IMR-90 (cell line): ENCODE measurements around the gene SIGLEC9. TPM values are rescaled to one million over a fixed set of nuclear protein-coding genes. Genes with fewer than 3 reads are reported as not detected.

Experiments
- ATAC-seq: fragments of 200-7000 bp; cut with Tn5 transposase; 2 replicates; pipeline ENCODE4 v1.9.1; 2020; ENCODE audit warnings: low read depth, mild to moderate bottlenecking, moderate library complexity
- BruUV-seq: library from RNA; stranded (reverse); fragments of 400-500 nt; replicated peaks from 2 replicates; lab custom pipeline; 2021; lab: Mats Ljungman, UMichigan
- CTCF ChIA-PET: fragments of 300-600 bp; formaldehyde crosslinking; extraction: SDS; loops from one replicate; lab custom pipeline; 2021; ENCODE audit warnings: antibody characterized with exemption; lab: Yijun Ruan, JAX
- POLR2A ChIA-PET: fragments of 300-600 bp; sonication (Branson Sonifier 250); formaldehyde crosslinking; loops from one replicate; lab custom pipeline; 2022; ENCODE audit warnings: antibody characterized with exemption; ENCODE audit not compliant: unreplicated experiment; lab: Charles Lee
- DNase-seq: peaks from one replicate; pipeline ENCODE4 v3.0.0; 2013
- H2AFZ ChIP-seq: replicated peaks from 2 replicates; pipeline ENCODE3; 2013; ENCODE audit warnings: low read length, mild to moderate bottlenecking; ENCODE audit not compliant: poor library complexity
- H2AK5ac ChIP-seq: 2 replicates; pipeline ENCODE4 v1.6.1; 2013; ENCODE audit warnings: low read depth, low read length, inconsistent platforms
- H2AK9ac ChIP-seq: replicated peaks from 2 replicates; pipeline ENCODE3; 2013; ENCODE audit warnings: mild to moderate bottlenecking, low read depth, low read length, moderate library complexity; ENCODE audit not compliant: poor library complexity
- H2BK120ac ChIP-seq: 2 replicates; pipeline ENCODE4 v1.6.1; 2013; ENCODE audit warnings: low read depth, low read length, inconsistent platforms
- H2BK15ac ChIP-seq: 3 replicates; pipeline ENCODE4 v1.6.1; 2013; ENCODE audit warnings: low read depth, low read length, inconsistent platforms
- H2BK20ac ChIP-seq: 2 replicates; pipeline ENCODE4 v1.6.1; 2013; ENCODE audit warnings: low read depth, mild to moderate bottlenecking, inconsistent platforms, low read length, moderate library complexity
- H2BK5ac ChIP-seq: 2 replicates; pipeline ENCODE4 v1.6.1; 2013; ENCODE audit warnings: mild to moderate bottlenecking, low read depth, low read length, inconsistent platforms; ENCODE audit not compliant: poor library complexity, severe bottlenecking
- H3K14ac ChIP-seq: replicated peaks from 2 replicates; pipeline ENCODE4 v1.6.1; 2013; ENCODE audit warnings: low read depth, low read length, inconsistent platforms
- H3K18ac ChIP-seq: 2 replicates; pipeline ENCODE4 v1.6.1; 2013; ENCODE audit warnings: low read depth, low read length, control low read depth
- H3K23ac ChIP-seq: 2 replicates; pipeline ENCODE4 v1.6.1; 2013; ENCODE audit warnings: low read depth, low read length, inconsistent platforms
- H3K27ac ChIP-seq: 2 replicates; pipeline ENCODE4 v1.5.1; 2013; ENCODE audit warnings: mild to moderate bottlenecking, control low read depth, low read length; ENCODE audit not compliant: insufficient read depth
- H3K27me3 ChIP-seq: 2 replicates; pipeline ENCODE4 v1.6.1; 2013; ENCODE audit warnings: low read length; ENCODE audit not compliant: control insufficient read depth, insufficient read depth
- H3K36me3 ChIP-seq: 2 replicates; pipeline ENCODE4 v1.6.1; 2013; ENCODE audit warnings: low read length, mixed read lengths; ENCODE audit not compliant: control insufficient read depth, insufficient read depth
- H3K4ac ChIP-seq: 2 replicates; pipeline ENCODE4 v1.6.1; 2013; ENCODE audit warnings: low read depth, low read length, inconsistent platforms
- H3K4me1 ChIP-seq: 2 replicates; pipeline ENCODE4 v1.6.1; 2013; ENCODE audit warnings: low read length, mixed read lengths; ENCODE audit not compliant: control insufficient read depth, insufficient read depth
- H3K4me2 ChIP-seq: 2 replicates; pipeline ENCODE4 v1.6.1; 2013; ENCODE audit warnings: low read depth, mild to moderate bottlenecking, control low read depth, low read length, moderate library complexity
- H3K4me3 ChIP-seq: 2 replicates; pipeline ENCODE4 v1.5.1; 2013; ENCODE audit warnings: low read depth, mild to moderate bottlenecking, control low read depth, low read length, moderate library complexity; ENCODE audit not compliant: insufficient read depth
- H3K56ac ChIP-seq: 2 replicates; pipeline ENCODE4 v1.6.1; 2013; ENCODE audit warnings: low read length, inconsistent platforms; ENCODE audit not compliant: insufficient read depth; ENCODE audit errors: extremely low read depth
- H3K79me1 ChIP-seq, 2 experiments: 2 replicates each; pipeline ENCODE4 v1.6.1; 2013; ENCODE audit warnings: low read length in 2 of 2, inconsistent platforms in 1 of 2, low read depth in 1 of 2
- H3K9ac ChIP-seq: 2 replicates; pipeline ENCODE4 v1.6.1; 2013; ENCODE audit warnings: low read depth, low read length, control low read depth
- H3K9me1 ChIP-seq: 2 replicates; pipeline ENCODE4 v1.6.1; 2013; ENCODE audit warnings: low read length, inconsistent platforms; ENCODE audit not compliant: insufficient read depth
- H3K9me3 ChIP-seq: 2 replicates; pipeline ENCODE4 v1.6.1; 2013; ENCODE audit warnings: low read length; ENCODE audit not compliant: control insufficient read depth, insufficient read depth
- H4K20me1 ChIP-seq: 2 replicates; pipeline ENCODE4 v1.6.1; 2013; ENCODE audit warnings: low read length, inconsistent platforms; ENCODE audit not compliant: insufficient read depth
- H4K5ac ChIP-seq: 2 replicates; pipeline ENCODE4 v1.6.1; 2013; ENCODE audit warnings: mild to moderate bottlenecking, low read depth, low read length, control low read depth
- H4K8ac ChIP-seq, 2 experiments: 2 replicates each; pipeline ENCODE4 v1.6.1; 2013; ENCODE audit warnings: low read depth in 2 of 2, low read length in 2 of 2, control low read depth in 1 of 2, inconsistent platforms in 1 of 2
- H4K91ac ChIP-seq: 2 replicates; pipeline ENCODE4 v1.6.1; 2013; ENCODE audit warnings: low read depth, low read length, inconsistent platforms; ENCODE audit not compliant: insufficient read depth
- BHLHE40 ChIP-seq: fragments of 150-350 bp; IDR thresholded peaks from 2 replicates; pipeline ENCODE4 v1.6.1; 2016; ENCODE audit warnings: mild to moderate bottlenecking, low read depth, low read length
- CEBPB ChIP-seq: IDR thresholded peaks from 2 replicates; pipeline ENCODE4 v1.6.1; 2012; ENCODE audit warnings: low read depth, low read length, improper control_type of control experiment
- CHD1 ChIP-seq: IDR thresholded peaks from 2 replicates; pipeline ENCODE4 v1.6.1; 2012; ENCODE audit warnings: low read depth, low read length, improper control_type of control experiment
- CTCF ChIP-seq: conservative IDR thresholded peaks from 2 replicates; pipeline ENCODE4 v1.5.1; 2012; ENCODE audit warnings: mild to moderate bottlenecking, low read depth, low read length, improper control_type of control experiment
- ELK1 ChIP-seq: fragments of 150-350 bp; IDR thresholded peaks from 2 replicates; pipeline ENCODE4 v1.6.1; 2016; ENCODE audit warnings: low read depth, mild to moderate bottlenecking, low read length, moderate library complexity, borderline replicate concordance
- FOS ChIP-seq: fragments of 150-350 bp; IDR thresholded peaks from 2 replicates; pipeline ENCODE4 v1.6.1; 2016; ENCODE audit warnings: low read depth, low read length
- MAFK ChIP-seq: IDR thresholded peaks from 2 replicates; pipeline ENCODE4 v1.6.1; 2012; ENCODE audit warnings: low read depth, low read length, improper control_type of control experiment
- MAZ ChIP-seq: IDR thresholded peaks from 2 replicates; pipeline ENCODE4 v1.6.1; 2012; ENCODE audit warnings: low read depth, mild to moderate bottlenecking, low read length, improper control_type of control experiment, moderate library complexity, borderline replicate concordance
- MXI1 ChIP-seq: IDR thresholded peaks from 2 replicates; pipeline ENCODE4 v1.6.1; 2012; ENCODE audit warnings: low read depth, mild to moderate bottlenecking, low read length, moderate library complexity, borderline replicate concordance
- NFE2L2 ChIP-seq: fragments of 150-350 bp; IDR thresholded peaks from 2 replicates; pipeline ENCODE4 v1.6.1; 2016; ENCODE audit warnings: low read depth, mild to moderate bottlenecking, low read length
- POLR2A ChIP-seq: IDR thresholded peaks from 2 replicates; pipeline ENCODE4 v1.6.1; 2012; ENCODE audit warnings: mild to moderate bottlenecking, low read depth, low read length
- RAD21 ChIP-seq: IDR thresholded peaks from 2 replicates; pipeline ENCODE4 v1.6.1; 2012; ENCODE audit warnings: low read length, improper control_type of control experiment
- RCOR1 ChIP-seq: IDR thresholded peaks from 2 replicates; pipeline ENCODE4 v1.6.1; 2012; ENCODE audit warnings: mild to moderate bottlenecking, low read length, improper control_type of control experiment; ENCODE audit not compliant: insufficient replicate concordance
- RFX5 ChIP-seq: IDR thresholded peaks from 2 replicates; pipeline ENCODE4 v1.8.0; 2012; ENCODE audit warnings: low read depth, mild to moderate bottlenecking, low read length, moderate library complexity
- SMC3 ChIP-seq: fragments of 150-350 bp; IDR thresholded peaks from 2 replicates; pipeline ENCODE4 v1.6.1; 2016; ENCODE audit warnings: low read depth, mild to moderate bottlenecking, antibody characterized with exemption, low read length, moderate library complexity
- USF2 ChIP-seq: fragments of 150-350 bp; IDR thresholded peaks from 2 replicates; pipeline ENCODE4 v1.6.1; 2017; ENCODE audit warnings: mild to moderate bottlenecking, antibody characterized with exemption, low read length, low read depth
- WGBS, 2 experiments: methylation state at CpG; one replicate each; pipeline versions ENCODE4 v1.1.5 to v1.1.7; 2013; ENCODE audit warnings: missing lambda C conversion rate in 2 of 2; ENCODE audit not compliant: insufficient read length in 1 of 2; ENCODE audit errors: extremely low coverage in 2 of 2; 5-methylcytosine and 5-hydroxymethylcytosine counted together
- dilution Hi-C: fragments of 300-500 bp; cut with HindIII; formaldehyde crosslinking; loops from one replicate; pipeline ENCODE4 v1.14.3; 2018; ENCODE audit warnings: low sequenced_read_pairs; ENCODE audit not compliant: unreplicated experiment
- in situ Hi-C: fragments of 300-500 bp; cut with MboI; formaldehyde crosslinking; loops from 3 replicates; pipeline ENCODE4 v1.14.3; 2019; ENCODE audit warnings: low sequenced_read_pairs, inconsistent platforms, mixed read lengths
- intact Hi-C: fragments of 100-400 bp; cut with micrococcal nuclease; formaldehyde crosslinking; loops from 2 replicates; pipeline ENCODE4 v1.10.0; 2022
- polyA plus RNA-seq, 3 experiments: library from polyadenylated mRNA; depleted of rRNA; stranded (reverse); fragments of >200 nt; gene quantifications; 2 replicates each; pipeline ENCODE4 v1.2.3, GENCODE V29; 2012; ENCODE audit warnings: low replicate concordance in 1 of 3
- total RNA-seq: library from RNA; depleted of rRNA; stranded (reverse); fragments of >200 nt; gene quantifications from 2 replicates; pipeline ENCODE4 v1.2.3, GENCODE V29; 2012

The SIGLEC9 gene
- total and polyA plus RNA-seq, 2 of the 4 experiments (the other 2 are of a cell fraction) = 0.03 TPM; not detected in 1

DNA sequence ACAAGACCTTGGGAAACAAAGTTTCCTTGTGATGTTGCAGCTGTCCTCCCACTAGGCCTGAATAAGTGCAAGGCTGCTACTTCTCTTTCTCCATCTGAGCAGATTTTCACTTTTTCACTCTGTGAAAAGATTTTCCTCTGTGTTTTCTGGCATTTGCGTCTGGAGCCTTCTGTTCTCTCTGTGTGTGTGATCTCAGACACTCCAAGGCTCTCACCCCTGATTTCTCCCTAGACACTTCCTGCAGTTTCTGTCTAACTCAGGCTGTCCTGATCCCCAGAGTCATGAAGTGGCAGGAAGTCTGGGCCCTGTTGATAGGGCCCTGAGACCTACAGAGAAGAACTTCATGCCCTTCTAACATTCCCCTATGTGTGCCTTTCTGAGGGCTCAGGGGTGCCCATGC lies 54.5 kb downstream of the SIGLEC9 start:
- POLR2A ChIA-PET = no interaction called here
- no CpG with 5 or more reads among the region's 1 CpG for WGBS, 2 experiments
- Histone ChIP-seq H2BK5ac (no peak overlapping the region), H3K4me3 (no peak overlapping the region), H2BK120ac (no peak overlapping the region), H3K56ac (no peak overlapping the region), H2BK15ac (no peak overlapping the region), H3K4me2 (no peak overlapping the region), H3K27me3 (no peaks in the 10 kb centered on the region), H4K91ac (no peak overlapping the region), H3K9me1 (no peaks in the 10 kb centered on the region), H3K9ac (no peak overlapping the region), H3K79me1 (no peaks in the 10 kb centered on the region), H4K20me1 (no peaks in the 10 kb centered on the region), H2AK5ac (no peak overlapping the region), H2AK9ac (no peak overlapping the region), H3K27ac (no peak overlapping the region), H3K23ac (no peak overlapping the region), H3K9me3 (peaks cover 2% of the 10 kb centered on the region; the same call in 1 of the 2 replicates), H2BK20ac (no peak overlapping the region), H3K18ac (no peak overlapping the region), H3K4me1 (no peaks in the 10 kb centered on the region), H3K36me3 (no peaks in the 10 kb centered on the region), H3K14ac (no peak overlapping the region), H3K4ac (no peak overlapping the region), H2AFZ (no peak overlapping the region), H4K5ac (no peak overlapping the region), H4K8ac (no peak overlapping the region)
- ATAC-seq = no peak
- intact Hi-C loops (no loop called here), in situ Hi-C loops (loop anchor here (10.0 kb wide), 1 partner anchor 144 kb away; the partner anchor contains the start of gene KLK12), dilution Hi-C loops (no loop called here)
- no TSS peak for BruUV-seq
- TF ChIP-seq MAZ = no peak
- TF ChIP-seq NFE2L2 = no peak
- TF ChIP-seq MAFK = no peak
- TF ChIP-seq RCOR1 = no peak
- no peak for TF ChIP-seq MXI1
- TF ChIP-seq FOS = no peak
- TF ChIP-seq ELK1 = no peak
- TF ChIP-seq CEBPB = no peak
- no peak for TF ChIP-seq BHLHE40
- TF ChIP-seq RFX5 = no peak
- no peak for TF ChIP-seq USF2
- TF ChIP-seq SMC3 = no peak
- TF ChIP-seq RAD21 = no peak
- no peak for TF ChIP-seq CTCF
- no peak for TF ChIP-seq CHD1
- no peak for TF ChIP-seq POLR2A
- no peak for DNase-seq
- CTCF ChIA-PET = interaction anchor here (1.3 kb wide), 1 partner anchor 11 kb away, joined by 3 read pairs; no protein-coding TSS in a partner anchor
